Fibroblast of mammary gland (primary cell): ENCODE measurements around the gene LMX1A.

ENCODE experiments used
- DNase-seq: peaks from one replicate; pipeline ENCODE4 v3.0.0-alpha.2; 2010; ENCODE audit warnings: low read depth
- H3K4me3 ChIP-seq: 2 replicates; pipeline ENCODE4 v1.5.1; 2011; ENCODE audit warnings: low read depth, mild to moderate bottlenecking, low read length, moderate library complexity; ENCODE audit not compliant: control insufficient read depth
- CTCF ChIP-seq: conservative IDR thresholded peaks from 2 replicates; pipeline ENCODE4 v1.5.1; 2011; ENCODE audit warnings: low read depth, low read length, inconsistent platforms; ENCODE audit not compliant: control insufficient read depth, insufficient read depth

The LMX1A gene

DNA sequence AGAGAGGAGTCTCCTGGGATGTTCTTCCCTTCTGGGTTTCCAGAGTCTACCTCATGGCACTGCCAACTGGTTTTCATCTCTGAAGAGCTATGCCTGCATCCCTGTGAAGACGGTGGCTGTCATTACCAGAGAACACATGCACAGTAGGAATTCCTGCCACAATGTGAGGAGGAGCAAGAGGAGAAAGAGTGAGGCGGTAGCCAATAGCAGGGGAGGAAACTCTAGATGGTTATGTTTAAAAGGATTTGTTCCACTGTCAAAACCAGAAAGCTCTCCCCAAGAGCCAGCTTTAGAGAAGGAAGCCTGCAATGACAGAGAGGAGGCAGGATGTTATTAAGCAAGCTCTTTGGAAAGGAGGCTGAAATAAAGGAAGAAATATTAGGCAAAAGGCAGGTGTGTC, 12.3 kb downstream of the LMX1A start:
- no peak overlapping the region for H3K4me3 ChIP-seq
- no peak for TF ChIP-seq CTCF
- DNase-seq: no peak

- no peak for DNase-seq
- no peak overlapping the region for H3K4me3 ChIP-seq
- no peak for TF ChIP-seq CTCF
Measured at GRCh38 chr1:165342587-165342986, 13.9 kb downstream of the LMX1A start.

DNA sequence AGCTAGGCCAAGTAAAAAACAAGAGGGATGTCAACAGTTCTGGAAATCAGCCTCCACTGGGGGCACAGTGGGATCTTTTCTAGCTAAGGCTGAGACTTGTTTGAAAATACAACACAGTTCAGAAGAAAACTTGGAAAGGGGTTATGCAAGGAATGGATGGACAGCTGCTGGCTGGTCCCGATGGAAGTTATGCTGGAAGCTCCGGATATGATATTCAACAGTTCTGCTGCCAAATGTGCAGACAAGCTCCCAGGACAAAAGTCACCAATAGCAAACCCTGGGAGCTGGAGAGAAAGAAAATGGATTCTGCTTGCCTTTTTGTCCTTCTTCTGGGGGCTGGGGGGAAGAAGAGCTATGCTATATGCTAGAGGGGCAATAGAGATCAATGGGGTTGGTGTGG, 14.3 kb downstream of the LMX1A start:
- no peak overlapping the region for H3K4me3 ChIP-seq
- DNase-seq: no peak
- no peak for TF ChIP-seq CTCF

DNA sequence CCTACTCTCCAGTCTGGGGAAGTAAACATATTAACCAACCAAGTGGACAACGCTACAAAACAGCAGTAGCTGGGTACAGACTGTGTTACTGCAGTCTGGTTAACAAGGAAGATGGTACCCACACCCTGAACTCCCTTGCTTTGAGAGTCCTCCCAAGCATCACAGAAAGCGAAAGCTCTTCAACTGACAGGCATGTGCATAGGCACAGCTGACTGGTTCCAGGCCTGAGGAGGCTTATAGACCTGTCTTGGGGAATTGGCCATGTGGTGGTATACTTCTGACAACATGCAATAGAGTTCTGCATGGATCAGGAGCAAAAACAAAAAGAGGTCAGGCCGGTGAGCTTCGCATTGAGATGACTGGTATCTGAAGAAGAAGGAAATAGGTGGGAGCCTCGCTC, 17.4 kb downstream of the LMX1A start:
- DNase-seq: no peak
- no peak for TF ChIP-seq CTCF
- H3K4me3 ChIP-seq: no peak overlapping the region

GRCh38 chr1:165330483-165330882, 26.0 kb downstream of the LMX1A start:
- H3K4me3 ChIP-seq: no peak overlapping the region
- no peak for TF ChIP-seq CTCF
- no peak for DNase-seq

- no peak for DNase-seq
- no peak overlapping the region for H3K4me3 ChIP-seq
- TF ChIP-seq CTCF: no peak
Measured at GRCh38 chr1:165329104-165329503, 27.4 kb downstream of the LMX1A start.

DNA sequence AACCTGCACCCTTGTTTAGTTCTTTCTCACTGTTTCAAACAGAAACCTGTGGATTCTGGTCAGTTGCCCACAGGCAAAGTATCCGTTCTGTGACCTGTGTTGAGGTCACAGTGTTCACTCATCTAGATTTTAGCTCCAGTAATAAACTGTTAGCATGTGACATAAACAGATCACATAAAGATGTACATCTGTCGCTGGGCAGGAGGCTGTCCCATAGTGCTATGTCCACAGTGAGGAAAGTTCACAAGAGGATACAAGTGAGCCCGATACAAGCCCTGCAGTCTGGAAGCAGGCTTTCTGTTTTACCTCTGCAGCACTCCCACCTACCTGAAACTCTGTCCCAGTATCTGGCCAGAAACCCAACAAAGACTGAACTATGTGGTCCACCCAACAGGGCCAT, 28.4 kb downstream of the LMX1A start:
- no peak for TF ChIP-seq CTCF
- no peak for DNase-seq
- H3K4me3 ChIP-seq: no peak overlapping the region
